GOT3 (cell line): Measurements from ENCODE around the gene HHIPL1.

Source experiments
- DNase-seq: peaks from one replicate; lab custom pipeline; 2025; ENCODE audit warnings: mixed read lengths; lab: John Stamatoyannopoulos, UW

HHIPL1 gene

DNA sequence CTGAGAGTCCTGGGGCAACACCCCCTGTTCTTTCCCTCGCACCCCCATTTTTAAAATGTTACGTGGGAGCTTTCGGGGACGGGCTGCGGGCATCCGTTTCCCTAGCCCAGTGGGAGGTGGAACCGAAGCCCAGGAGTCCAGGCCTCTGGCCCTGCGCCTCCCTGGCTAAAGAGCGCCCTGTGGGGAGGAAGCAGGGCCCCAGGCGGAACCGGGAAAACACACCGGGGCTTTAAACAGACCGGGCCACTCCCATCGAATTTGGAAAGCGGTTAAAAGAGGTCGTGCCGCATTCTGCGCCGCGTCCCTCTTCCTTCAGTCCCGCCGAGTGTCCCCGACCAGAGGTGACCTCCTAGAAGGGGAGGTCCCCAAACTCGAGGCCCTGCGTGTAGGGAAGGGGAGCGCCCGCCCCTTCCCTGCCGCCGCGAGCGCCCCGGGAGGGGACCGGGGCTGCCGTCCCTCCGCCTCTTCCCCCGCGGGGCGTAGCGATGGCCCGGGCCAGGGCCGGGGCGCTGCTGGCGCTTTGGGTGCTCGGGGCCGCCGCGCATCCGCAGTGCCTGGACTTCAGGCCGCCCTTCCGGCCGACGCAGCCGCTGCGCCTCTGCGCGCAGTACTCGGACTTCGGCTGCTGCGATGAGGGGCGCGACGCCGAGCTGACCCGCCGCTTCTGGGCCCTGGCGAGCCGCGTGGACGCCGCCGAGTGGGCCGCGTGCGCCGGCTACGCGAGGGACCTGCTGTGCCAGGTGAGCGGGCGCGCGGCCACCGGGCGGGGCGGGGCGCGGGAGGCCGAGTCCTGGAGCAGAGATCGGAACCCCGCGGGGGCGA is at the start of gene HHIPL1:
Gene HHIPL1, plus strand, starts transcription at position 407 of the 822 bp plus-strand sequence. Its CDS starts 79 bp downstream, at position 486.
- no peak for DNase-seq

- DNase-seq = no peak
Observed at GRCh38 chr14:99595524-99595923, 49.4 kb upstream of the HHIPL1 start.

DNA sequence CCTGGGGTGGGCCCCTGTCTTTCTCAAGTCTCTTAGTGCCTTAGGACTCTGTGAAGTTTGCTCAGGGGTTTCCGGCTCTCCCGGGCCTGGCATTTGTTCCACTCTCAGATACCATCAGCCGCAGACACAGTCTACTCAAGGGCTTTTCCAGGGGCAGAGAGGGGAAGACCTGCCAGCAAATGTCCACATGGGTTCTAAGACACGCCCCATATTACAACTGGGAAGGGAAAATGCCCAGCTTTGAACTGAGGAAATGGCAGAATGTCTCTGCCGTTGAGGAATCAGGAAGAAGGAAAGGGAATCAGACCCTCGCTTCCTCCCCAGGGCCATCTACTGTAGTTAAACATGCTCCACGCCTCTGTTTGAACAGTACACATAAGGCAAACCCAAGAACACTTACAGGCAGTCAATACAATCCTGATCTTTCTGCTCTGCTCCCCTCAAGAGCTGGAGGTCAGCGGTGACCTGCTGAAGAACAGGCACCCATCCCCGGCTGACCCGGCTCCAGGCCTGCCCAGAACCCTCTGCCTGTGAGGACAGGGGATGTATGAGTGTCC is 48.8 kb upstream of the HHIPL1 start:
- no peak for DNase-seq

GRCh38 chr14:99596772-99597171 is 48.2 kb upstream of the HHIPL1 start:
- DNase-seq = no peak

GRCh38 chr14:99597911-99598600 is 46.9 kb upstream of the HHIPL1 start:
- DNase-seq = no peak

DNA sequence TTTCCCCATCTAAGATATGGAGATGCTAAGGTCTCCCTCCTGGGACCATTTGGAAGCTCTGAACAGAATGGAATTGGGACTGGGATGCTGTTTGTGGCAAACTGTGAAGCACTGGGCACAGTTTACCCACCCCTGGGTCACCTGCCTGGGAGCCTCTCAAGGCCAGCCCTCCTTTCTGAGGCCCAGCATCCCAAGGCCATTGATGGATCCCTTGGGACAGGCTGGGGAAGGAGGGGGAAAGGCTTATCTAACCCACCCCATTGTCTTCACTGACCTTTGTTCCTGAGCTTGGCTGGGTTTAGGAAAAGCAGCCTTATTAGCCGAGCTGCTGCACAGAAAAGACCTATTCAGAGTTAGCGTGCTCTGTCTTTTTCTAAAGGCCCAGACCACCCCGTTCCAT is 46.2 kb upstream of the HHIPL1 start:
- no peak for DNase-seq

GRCh38 chr14:99599393-99599792 is 45.5 kb upstream of the HHIPL1 start:
- DNase-seq = no peak

DNA sequence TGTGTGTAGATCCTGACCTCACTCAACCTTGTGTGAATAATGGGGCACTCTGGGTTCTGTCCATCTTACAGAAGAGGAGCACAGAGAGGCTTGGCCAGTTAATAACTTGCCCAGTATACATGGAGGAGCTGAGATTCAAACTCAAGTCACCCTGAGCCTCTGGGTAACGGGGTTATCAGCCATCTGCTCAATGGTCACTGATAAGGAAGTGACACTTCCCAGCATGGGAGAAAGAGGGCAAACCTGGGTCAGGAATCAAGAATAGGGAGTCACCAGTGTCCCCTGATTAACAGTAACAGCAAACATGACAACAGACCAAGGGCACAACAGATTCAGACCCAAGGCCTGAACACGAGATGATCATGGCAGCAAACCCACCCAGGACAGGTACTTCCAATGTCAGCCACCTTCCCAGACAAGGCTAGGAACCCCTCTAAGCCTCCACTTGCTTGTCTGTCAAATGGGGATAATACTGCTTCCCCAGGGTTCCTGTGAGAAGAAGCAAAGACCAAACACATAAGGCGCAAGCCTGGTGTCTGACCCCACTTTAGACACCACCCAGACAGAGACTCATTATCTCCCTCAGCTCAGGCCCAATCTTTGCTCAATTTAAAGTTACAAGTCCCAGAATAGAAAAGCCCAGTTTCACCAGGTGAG is 44.6 kb upstream of the HHIPL1 start:
- DNase-seq = no peak

GRCh38 chr14:99601361-99601831 is 43.5 kb upstream of the HHIPL1 start:
- DNase-seq = no peak

- no peak for DNase-seq
Observed at GRCh38 chr14:99602054-99602787, 42.7 kb upstream of the HHIPL1 start.

- no peak for DNase-seq
Observed at GRCh38 chr14:99602788-99603415, 42.0 kb upstream of the HHIPL1 start.

DNA sequence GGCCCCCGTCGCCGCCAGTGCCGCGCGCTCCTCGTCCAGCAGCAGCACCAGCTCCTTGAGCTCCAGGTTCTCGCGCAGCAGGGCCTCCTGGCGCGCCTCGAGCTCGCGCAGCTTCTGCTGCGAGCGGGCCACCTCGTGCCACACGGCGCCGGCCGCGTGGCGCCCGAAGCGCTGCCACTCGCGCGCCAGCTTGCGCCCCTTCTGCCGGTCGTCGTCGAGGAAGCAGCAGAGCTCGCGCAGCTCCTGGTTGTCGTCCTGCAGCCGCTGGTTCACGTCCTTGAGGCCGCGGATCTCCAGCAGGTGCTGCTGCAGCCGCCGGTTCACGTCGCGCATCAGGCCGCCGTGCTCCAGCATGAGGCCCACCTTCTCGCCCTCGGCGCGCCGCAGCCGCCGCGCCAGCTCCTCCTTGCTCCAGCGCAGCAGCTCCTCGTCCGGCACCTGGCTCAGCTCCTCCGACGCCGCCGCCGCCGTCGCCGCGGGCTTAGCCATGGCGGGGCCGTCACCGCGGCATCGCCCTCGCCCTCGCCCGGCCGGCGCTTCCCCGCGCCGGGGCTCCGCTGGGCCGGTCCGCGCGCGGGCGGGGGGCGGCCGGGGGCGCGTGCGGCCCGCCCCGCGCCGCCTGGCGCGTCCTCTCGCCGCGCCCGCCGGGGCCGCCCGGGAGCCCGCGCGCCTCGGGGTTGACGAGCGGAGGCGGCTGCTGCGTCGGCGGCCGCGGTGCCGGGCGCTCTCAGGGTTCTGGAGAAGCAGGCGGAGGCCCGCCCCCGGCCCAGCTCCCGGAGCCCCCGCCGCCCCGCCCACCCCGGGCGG is 41.3 kb upstream of the HHIPL1 start, which contains the start of gene CCDC85C:
Gene CCDC85C, minus strand, starts transcription at position 737 of the 807 bp plus-strand sequence. Its CDS starts 248 bp downstream, at position 489.
- no peak for DNase-seq

GRCh38 chr14:99604278-99604765 is 40.6 kb upstream of the HHIPL1 start:
- peak; percentile 62 for DNase-seq

DNA sequence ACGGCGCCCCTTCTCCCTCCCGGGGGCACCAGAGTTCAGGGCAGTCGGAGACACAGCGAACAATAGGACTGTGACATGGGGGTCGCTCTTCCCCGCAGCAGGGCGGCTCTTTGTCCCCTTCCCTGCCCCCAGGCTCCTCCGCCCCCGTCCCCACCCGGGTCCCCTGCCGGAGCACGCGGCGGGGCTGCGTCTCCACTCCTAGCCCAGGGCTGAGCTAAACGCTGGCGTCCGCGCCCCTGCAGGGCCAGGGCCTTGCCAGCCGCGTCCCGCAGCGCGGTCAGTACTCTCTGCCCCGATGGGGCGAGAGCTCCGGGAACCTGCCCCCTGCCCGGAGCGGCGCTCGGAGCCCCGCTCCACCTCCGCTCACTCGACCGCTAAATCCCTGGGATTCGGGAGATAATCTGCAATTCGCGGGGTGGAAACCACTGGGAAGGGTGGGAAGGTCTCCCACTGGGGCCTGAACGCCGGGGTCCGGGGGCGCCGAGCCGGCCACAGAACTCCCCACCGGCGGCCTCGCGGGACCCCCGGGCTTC is 40.1 kb upstream of the HHIPL1 start:
- no peak for DNase-seq

- no peak for DNase-seq
Observed at GRCh38 chr14:99605299-99605961, 39.5 kb upstream of the HHIPL1 start.

- DNase-seq = no peak
Observed at GRCh38 chr14:99606359-99606758, 38.6 kb upstream of the HHIPL1 start.

- DNase-seq = no peak
Observed at GRCh38 chr14:99608591-99608990, 36.3 kb upstream of the HHIPL1 start.

DNA sequence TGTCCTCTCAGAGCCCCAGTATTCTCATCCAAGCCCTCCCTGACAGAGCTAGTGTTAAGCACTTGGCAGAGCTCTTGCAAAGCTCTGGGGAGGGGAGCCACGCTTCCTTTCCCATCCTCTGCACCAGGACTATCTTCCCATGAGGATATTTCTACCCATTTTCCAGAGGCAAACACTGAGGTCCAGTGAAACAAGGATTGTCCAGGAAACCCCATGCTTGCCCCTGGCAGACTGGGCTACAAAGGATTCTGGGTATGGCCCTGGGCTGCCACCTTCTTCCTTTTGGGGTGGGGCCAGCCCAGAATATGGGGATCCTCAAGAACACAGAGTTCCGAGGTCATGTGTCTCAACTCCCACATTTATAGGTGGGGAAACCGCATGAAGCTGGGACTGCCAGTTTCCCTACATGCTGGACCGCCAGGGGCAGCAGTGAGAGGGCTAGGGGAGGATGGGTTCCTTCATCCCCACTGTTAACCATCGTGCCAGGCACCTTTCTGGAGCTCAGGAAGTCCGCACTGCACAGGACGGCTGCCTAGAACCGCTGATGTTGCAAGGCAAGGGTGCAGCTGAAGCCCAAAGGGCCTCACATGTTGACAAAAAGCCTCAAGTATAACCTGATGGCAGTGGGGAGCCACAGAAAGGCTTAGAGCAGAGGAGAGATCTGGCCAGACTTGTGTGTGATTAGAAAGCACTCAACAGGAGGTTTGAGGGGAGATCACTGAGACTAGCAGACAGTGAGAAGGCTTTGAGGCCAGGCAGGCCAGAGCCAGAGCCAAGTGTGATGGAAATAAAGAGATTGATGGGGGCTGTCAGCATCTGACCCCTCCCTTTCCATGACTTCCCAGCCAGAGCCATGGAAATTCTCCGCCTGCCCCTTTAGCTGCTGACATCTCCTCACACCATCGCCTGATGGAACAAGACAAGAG is 35.4 kb upstream of the HHIPL1 start:
- DNase-seq = no peak
